PFSK-1 (cell line): ENCODE data around the gene CORO1C.

Experiments
- FOXP2 ChIP-seq: optimal IDR thresholded peaks from 2 replicates; pipeline ENCODE3; 2011; ENCODE audit warnings: borderline replicate concordance, control low read depth, inconsistent platforms; ENCODE audit not compliant: insufficient read depth; ENCODE audit errors: extremely low read length, extremely low read depth
- POLR2AphosphoS5 ChIP-seq: IDR thresholded peaks from 2 replicates; pipeline ENCODE4 v1.6.1; 2012; ENCODE audit warnings: low read depth, mild to moderate bottlenecking, control low read depth, low read length, moderate library complexity
- SIN3A ChIP-seq: IDR thresholded peaks from 2 replicates; pipeline ENCODE4 v1.6.1; 2012; ENCODE audit warnings: mild to moderate bottlenecking, low read length, moderate library complexity, borderline replicate concordance; ENCODE audit not compliant: insufficient read depth
- TAF1 ChIP-seq: IDR thresholded peaks from 2 replicates; pipeline ENCODE4 v1.6.1; 2012; ENCODE audit warnings: low read length, control low read depth, borderline replicate concordance; ENCODE audit not compliant: insufficient read depth
- TF ChIP-seq, protein P1 (sequence below), 2 experiments: IDR thresholded peaks; 2 replicates each; pipeline versions ENCODE4 v1.6.1 to v1.8.0; 2011 to 2012; ENCODE audit warnings: low read depth in 2 of 2, low read length in 2 of 2, control low read depth in 1 of 2, inconsistent platforms in 1 of 2, mild to moderate bottlenecking in 1 of 2, moderate library complexity in 1 of 2; ENCODE audit not compliant: insufficient read depth in 1 of 2

DNA sequence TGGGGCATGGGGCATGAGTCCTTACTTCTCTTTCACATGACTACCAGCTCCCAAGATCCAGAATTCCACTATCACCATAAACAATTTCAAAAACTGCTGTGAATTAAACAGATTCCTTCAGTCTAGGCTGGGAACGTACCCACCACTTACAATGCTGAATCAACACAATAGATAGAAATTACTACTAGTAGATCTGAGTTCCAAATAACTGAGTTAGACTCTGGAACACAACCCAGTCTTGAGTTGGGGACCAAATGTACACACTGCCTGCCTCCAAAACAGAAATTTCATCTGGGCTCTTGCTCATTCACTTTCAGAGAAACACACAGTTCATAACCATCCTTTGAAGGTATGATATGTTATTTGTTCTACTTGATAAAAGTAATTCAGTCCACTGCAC, 8.9 kb downstream of the CORO1C start:
- TF ChIP-seq, protein P1, sequence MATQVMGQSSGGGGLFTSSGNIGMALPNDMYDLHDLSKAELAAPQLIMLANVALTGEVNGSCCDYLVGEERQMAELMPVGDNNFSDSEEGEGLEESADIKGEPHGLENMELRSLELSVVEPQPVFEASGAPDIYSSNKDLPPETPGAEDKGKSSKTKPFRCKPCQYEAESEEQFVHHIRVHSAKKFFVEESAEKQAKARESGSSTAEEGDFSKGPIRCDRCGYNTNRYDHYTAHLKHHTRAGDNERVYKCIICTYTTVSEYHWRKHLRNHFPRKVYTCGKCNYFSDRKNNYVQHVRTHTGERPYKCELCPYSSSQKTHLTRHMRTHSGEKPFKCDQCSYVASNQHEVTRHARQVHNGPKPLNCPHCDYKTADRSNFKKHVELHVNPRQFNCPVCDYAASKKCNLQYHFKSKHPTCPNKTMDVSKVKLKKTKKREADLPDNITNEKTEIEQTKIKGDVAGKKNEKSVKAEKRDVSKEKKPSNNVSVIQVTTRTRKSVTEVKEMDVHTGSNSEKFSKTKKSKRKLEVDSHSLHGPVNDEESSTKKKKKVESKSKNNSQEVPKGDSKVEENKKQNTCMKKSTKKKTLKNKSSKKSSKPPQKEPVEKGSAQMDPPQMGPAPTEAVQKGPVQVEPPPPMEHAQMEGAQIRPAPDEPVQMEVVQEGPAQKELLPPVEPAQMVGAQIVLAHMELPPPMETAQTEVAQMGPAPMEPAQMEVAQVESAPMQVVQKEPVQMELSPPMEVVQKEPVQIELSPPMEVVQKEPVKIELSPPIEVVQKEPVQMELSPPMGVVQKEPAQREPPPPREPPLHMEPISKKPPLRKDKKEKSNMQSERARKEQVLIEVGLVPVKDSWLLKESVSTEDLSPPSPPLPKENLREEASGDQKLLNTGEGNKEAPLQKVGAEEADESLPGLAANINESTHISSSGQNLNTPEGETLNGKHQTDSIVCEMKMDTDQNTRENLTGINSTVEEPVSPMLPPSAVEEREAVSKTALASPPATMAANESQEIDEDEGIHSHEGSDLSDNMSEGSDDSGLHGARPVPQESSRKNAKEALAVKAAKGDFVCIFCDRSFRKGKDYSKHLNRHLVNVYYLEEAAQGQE (IDR thresholded peaks at IDR 0.05; ENCODE audit: insufficient read depth in 1 of 2, low read depth in 2 of 2, low read length in 2 of 2): no peak
- TF ChIP-seq TAF1 (no peak), POLR2AphosphoS5 (no peak), SIN3A (no peak), FOXP2 (no peak)
